ENCODE measurements around the gene MITD1.

GRCh38 chr2:99180755-99181623, at the start of gene MITD1, which contains the start of gene MRPL30:
- TF ChIP-seq, protein P1, sequence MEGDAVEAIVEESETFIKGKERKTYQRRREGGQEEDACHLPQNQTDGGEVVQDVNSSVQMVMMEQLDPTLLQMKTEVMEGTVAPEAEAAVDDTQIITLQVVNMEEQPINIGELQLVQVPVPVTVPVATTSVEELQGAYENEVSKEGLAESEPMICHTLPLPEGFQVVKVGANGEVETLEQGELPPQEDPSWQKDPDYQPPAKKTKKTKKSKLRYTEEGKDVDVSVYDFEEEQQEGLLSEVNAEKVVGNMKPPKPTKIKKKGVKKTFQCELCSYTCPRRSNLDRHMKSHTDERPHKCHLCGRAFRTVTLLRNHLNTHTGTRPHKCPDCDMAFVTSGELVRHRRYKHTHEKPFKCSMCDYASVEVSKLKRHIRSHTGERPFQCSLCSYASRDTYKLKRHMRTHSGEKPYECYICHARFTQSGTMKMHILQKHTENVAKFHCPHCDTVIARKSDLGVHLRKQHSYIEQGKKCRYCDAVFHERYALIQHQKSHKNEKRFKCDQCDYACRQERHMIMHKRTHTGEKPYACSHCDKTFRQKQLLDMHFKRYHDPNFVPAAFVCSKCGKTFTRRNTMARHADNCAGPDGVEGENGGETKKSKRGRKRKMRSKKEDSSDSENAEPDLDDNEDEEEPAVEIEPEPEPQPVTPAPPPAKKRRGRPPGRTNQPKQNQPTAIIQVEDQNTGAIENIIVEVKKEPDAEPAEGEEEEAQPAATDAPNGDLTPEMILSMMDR (conservative IDR thresholded peaks at IDR 0.05): no peak
- no peak for TF ChIP-seq EZH2 (IDR thresholded peaks at IDR 0.05; ENCODE audit: low read depth)

Measured in PC-9 (cell line).